Measurements from ENCODE around the gene C1D.

The C1D gene, protein sequence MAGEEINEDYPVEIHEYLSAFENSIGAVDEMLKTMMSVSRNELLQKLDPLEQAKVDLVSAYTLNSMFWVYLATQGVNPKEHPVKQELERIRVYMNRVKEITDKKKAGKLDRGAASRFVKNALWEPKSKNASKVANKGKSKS

DNA sequence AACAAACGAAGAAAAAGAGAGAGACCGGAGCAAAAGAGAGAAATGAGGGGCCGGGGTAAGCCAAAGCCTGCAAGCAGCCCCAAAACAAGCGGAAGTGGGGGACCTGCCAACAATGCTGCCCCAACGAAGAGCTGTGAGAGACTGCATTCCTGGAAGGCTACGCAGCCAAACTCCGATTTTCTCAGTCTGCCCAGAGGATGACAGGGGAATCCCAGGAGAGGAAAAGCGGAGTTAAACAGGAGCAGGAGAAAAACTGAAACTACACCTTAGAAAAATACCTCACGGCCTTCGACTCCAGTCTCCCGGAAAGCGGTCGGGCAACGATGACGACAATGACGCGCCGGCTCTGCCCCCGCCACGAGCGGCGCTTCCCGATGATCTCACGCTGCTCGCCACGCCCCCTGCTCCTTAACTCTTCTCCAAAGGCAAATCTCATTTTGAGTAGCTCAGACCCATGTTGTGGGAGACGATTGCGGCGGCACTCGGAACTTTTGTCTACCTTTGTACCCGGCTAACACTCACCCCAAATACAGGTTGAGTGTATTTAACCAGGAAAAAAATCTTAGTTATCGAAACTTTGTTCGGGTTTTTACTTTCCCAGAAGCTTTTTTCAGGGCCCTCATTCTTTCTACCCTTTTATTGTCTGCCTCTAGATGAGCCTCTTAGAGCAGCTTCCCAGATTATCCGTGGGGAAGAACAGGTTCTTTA, at the start of gene C1D:
TSS of gene C1D (minus strand) at position 325 of the 708 bp plus-strand sequence. CDS start 15,694 bp downstream, outside the sequence.
- H3K36me3 Mint-ChIP-seq (ENCODE audit: low read depth): peaks cover 4% of the 10 kb centered on the region
- peaks cover 23% of the 10 kb centered on the region for H3K4me1 Mint-ChIP-seq
- TF ChIP-seq, protein P1, sequence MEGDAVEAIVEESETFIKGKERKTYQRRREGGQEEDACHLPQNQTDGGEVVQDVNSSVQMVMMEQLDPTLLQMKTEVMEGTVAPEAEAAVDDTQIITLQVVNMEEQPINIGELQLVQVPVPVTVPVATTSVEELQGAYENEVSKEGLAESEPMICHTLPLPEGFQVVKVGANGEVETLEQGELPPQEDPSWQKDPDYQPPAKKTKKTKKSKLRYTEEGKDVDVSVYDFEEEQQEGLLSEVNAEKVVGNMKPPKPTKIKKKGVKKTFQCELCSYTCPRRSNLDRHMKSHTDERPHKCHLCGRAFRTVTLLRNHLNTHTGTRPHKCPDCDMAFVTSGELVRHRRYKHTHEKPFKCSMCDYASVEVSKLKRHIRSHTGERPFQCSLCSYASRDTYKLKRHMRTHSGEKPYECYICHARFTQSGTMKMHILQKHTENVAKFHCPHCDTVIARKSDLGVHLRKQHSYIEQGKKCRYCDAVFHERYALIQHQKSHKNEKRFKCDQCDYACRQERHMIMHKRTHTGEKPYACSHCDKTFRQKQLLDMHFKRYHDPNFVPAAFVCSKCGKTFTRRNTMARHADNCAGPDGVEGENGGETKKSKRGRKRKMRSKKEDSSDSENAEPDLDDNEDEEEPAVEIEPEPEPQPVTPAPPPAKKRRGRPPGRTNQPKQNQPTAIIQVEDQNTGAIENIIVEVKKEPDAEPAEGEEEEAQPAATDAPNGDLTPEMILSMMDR (IDR thresholded peaks at IDR 0.05; ENCODE audit: unreplicated experiment in 3 of 3): no peak
- H3K4me3 Mint-ChIP-seq: peak within 1 kb of the TSS; percentile 93 to 97 (median 95)
- H3K27ac Mint-ChIP-seq: peak within 1 kb of the TSS; percentile 96 to 99 (median 99)
- H3K9me3 Mint-ChIP-seq: peaks cover 24% of the 10 kb centered on the region
- H3K27me3 Mint-ChIP-seq (ENCODE audit: low read depth): no peaks in the 10 kb centered on the region

DNA sequence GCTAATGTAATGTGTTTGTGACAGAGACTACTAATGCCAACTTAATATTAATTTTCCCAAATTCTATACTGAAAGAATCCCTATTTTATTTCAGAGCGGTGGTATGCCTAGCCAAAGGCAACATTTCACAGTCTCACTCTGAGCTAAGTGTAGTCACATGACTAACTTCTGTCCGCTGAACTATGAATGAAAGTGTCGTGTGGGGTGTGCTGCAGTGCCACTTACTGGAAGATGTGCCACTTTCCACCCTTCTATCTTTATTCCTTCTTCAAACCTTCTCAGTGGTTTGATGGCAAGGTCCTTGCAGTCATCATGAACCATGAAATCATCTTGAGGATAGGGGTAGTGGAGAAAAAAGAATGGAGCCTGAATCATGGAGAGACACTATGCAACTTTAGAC, 47.3 kb upstream of the C1D start:
- H3K4me1 Mint-ChIP-seq: no peaks in the 10 kb centered on the region
- no peak overlapping the region for H3K4me3 Mint-ChIP-seq
- TF ChIP-seq, protein P1 (IDR thresholded peaks at IDR 0.05; ENCODE audit: unreplicated experiment in 3 of 3): no peak
- H3K36me3 Mint-ChIP-seq (ENCODE audit: low read depth): no peaks in the 10 kb centered on the region
- no peak overlapping the region for H3K27ac Mint-ChIP-seq
- peaks cover 14% of the 10 kb centered on the region for H3K9me3 Mint-ChIP-seq
- no peaks in the 10 kb centered on the region for H3K27me3 Mint-ChIP-seq (ENCODE audit: low read depth)

DNA sequence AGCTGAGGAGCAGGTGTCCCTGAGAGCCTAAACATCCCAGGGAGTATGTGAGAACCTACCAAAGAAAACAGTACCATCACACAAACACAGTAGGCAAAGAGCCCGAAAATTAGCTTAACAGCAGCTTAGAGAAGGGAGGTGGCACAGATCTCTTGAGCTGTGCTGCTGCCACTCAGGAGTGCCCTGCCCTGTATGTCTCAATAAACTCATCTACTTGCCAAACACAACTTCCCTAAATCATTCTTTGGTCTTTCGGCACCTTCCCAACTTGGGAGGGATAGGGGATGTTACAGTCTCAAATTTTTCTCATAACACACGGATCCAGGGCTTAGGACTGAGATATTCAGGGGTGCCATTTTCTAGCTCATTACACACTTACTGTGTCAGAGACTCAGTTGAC, 45.3 kb upstream of the C1D start:
- Mint-ChIP-seq H3K36me3 (ENCODE audit: low read depth) (no peaks in the 10 kb centered on the region), H3K4me3 (no peak overlapping the region), H3K27ac (no peak overlapping the region), H3K4me1 (peaks cover 5% of the 10 kb centered on the region), H3K27me3 (ENCODE audit: low read depth) (no peaks in the 10 kb centered on the region), H3K9me3 (peaks cover 19% of the 10 kb centered on the region)
- TF ChIP-seq, protein P1 (IDR thresholded peaks at IDR 0.05; ENCODE audit: unreplicated experiment in 3 of 3): no peak

DNA sequence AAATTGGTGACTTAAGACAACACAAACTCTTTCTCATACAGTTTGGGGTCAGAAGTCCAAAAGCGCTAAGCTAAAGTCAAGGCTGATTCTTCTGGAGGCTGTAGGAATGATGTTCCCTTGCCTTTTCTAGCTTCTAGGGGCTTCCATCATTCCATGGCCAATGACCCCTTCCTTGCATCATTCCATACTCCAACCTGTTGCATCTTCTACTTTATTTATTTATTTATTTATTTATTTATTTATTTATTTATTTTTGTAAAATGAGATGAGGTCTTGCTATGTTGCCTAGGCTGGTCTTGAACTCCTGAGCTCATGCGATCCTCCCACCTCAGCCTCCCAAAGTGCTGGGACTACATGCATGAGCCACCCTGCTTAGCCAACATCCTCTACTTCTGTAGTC, 44.7 kb upstream of the C1D start:
- Mint-ChIP-seq H3K9me3 (peaks cover 19% of the 10 kb centered on the region), H3K36me3 (ENCODE audit: low read depth) (no peaks in the 10 kb centered on the region), H3K4me1 (peaks cover 10% of the 10 kb centered on the region), H3K4me3 (no peak overlapping the region), H3K27me3 (ENCODE audit: low read depth) (no peaks in the 10 kb centered on the region), H3K27ac (no peak overlapping the region)
- TF ChIP-seq, protein P1 (IDR thresholded peaks at IDR 0.05; ENCODE audit: unreplicated experiment in 3 of 3): no peak

DNA sequence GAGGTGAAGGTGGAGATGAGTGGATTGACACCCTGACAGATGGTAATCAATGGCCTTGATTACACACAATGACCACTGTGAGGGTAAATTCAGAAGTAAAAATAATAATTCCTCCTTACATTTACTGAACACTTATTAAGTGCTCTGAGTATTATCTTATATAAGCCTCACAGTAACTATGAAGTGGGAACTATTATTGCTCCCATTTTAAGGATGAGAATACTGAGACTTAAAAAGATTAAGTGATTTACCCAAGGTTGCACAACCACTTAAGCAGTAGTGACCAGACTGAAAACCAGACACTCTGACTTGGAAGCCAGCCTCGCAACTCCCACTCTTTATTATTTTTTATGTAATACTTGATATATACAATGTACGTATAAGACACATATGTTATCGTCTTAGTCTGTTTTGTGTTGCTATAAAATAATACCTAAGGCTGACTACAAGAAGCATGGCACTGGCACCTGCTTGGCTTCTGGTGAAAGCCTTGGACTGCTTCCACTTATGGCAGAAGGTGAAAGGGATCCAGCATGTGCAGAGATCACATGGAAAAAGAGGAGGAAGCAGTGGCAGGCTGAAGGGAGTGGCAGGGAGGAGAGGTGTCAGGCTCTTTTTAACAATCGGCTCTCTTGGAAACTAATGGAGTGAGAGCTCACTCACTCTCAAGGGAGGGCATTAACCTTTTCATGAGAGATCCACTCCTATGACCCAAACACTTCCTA, 41.5 kb upstream of the C1D start:
- Mint-ChIP-seq H3K4me1 (peaks cover 10% of the 10 kb centered on the region), H3K9me3 (peaks cover 19% of the 10 kb centered on the region), H3K27ac (peak overlapping the region in 1 of 3 experiments; percentile 38), H3K36me3 (ENCODE audit: low read depth) (no peaks in the 10 kb centered on the region), H3K27me3 (ENCODE audit: low read depth) (no peaks in the 10 kb centered on the region), H3K4me3 (no peak overlapping the region)
- TF ChIP-seq, protein P1 (IDR thresholded peaks at IDR 0.05; ENCODE audit: unreplicated experiment in 3 of 3): no peak

Data from nephron (organoid).